Tibial nerve (tissue), 4 donors: ENCODE measurements around the gene ATRNL1. TPM values are rescaled to one million over a fixed set of nuclear protein-coding genes. Genes with fewer than 3 reads are reported as not detected.

ENCODE experiments used
- DNase-seq, 2 donors: peaks; one replicate each; pipeline ENCODE4 v3.0.0-alpha.2; 2019; ENCODE audit warnings: low spot score in 2 of 2
- H3K27ac ChIP-seq, 4 donors: fragments of 200-600 bp; sonication (generic) in 3 of 4; one replicate each; pipeline ENCODE4 v1.5.1; 2017 to 2019; ENCODE audit warnings: mild to moderate bottlenecking in 1 of 4
- H3K27me3 ChIP-seq, 2 donors: fragments of 200-600 bp; sonication (generic) in 1 of 2; one replicate each; pipeline versions ENCODE4 v1.5.1 to v1.6.0; 2017 to 2019
- H3K36me3 ChIP-seq, 3 donors: fragments of 200-600 bp; sonication (generic); one replicate each; pipeline ENCODE4 v1.5.1; 2018 to 2019
- H3K4me1 ChIP-seq, 4 donors: fragments of 200-600 bp; sonication (generic) in 3 of 4; one replicate each; pipeline ENCODE4 v1.5.1; 2017 to 2019
- H3K4me3 ChIP-seq, 4 donors: fragments of 200-600 bp; sonication (generic) in 3 of 4; one replicate each; pipeline ENCODE4 v1.5.1; 2017 to 2019; ENCODE audit warnings: mild to moderate bottlenecking in 1 of 4, moderate library complexity in 1 of 4
- H3K9me3 ChIP-seq, 4 donors: fragments of 200-600 bp; sonication (generic) in 3 of 4; one replicate each; pipeline ENCODE4 v1.5.1; 2017 to 2019
- EP300 ChIP-seq, 2 donors: sonication (generic); formaldehyde crosslinking; IDR thresholded peaks; one replicate each; pipeline ENCODE4 v1.6.1; 2017; ENCODE audit warnings: antibody characterized with exemption in 2 of 2, mild to moderate bottlenecking in 1 of 2
- POLR2A ChIP-seq, 2 donors: fragments of 450-650 bp; IDR thresholded peaks; one replicate each; pipeline ENCODE4 v1.6.1; 2017; ENCODE audit warnings: antibody characterized with exemption in 2 of 2, mild to moderate bottlenecking in 2 of 2, moderate library complexity in 2 of 2
- WGBS, 2 donors: methylation state at CpG; one replicate each; pipeline ENCODE4 v1.1.5; 2018; 5-methylcytosine and 5-hydroxymethylcytosine counted together
- total RNA-seq, 4 donors: library from RNA; depleted of rRNA; stranded (reverse); fragments of >200 nt; gene quantifications; one replicate each; pipeline ENCODE4 v1.1.0, GENCODE V29; 2016
- TF ChIP-seq, protein P1 (sequence below), 5 experiments: fragments of 200-600 bp in 3 of 5; fragments of 450-650 bp in 2 of 5; sonication (generic) in 3 of 5; IDR thresholded peaks; one replicate each; pipeline ENCODE4 v1.5.1; 2016 to 2019; ENCODE audit warnings: antibody characterized with exemption in 5 of 5, mild to moderate bottlenecking in 3 of 5, moderate library complexity in 2 of 5

ATRNL1 gene
- total RNA-seq, 4 donors from 2014 or later, result 1.0 to 5.4 (median 2.7) TPM

DNA sequence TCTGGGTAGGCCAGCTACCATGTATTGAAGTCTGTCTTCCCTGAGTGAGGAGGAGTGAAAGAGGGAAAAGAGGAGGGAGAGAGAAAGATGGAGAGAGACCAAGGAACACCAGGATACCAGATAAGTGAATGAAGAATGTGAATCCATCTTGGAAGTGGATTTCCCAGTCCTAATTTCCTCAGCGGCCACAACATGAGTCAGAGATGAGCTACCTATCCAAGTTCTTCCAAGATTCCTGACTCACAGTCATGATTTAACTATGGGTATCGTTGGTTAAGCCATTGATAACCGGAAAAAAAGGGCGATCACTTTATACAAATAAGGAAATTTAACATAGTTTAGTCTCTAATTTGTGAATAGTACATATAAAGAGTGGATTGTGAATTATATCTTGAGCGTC lies 561.8 kb downstream of the ATRNL1 start:
- no peak overlapping the region for H3K27ac ChIP-seq
- no peaks in the 10 kb centered on the region for H3K9me3 ChIP-seq
- H3K4me1 ChIP-seq, result no peaks in the 10 kb centered on the region
- no peaks in the 10 kb centered on the region for H3K27me3 ChIP-seq
- no peak overlapping the region for H3K4me3 ChIP-seq
- TF ChIP-seq POLR2A (IDR thresholded peaks at IDR 0.05) (no peak), EP300 (IDR thresholded peaks at IDR 0.05) (no peak)
- TF ChIP-seq, protein P1, sequence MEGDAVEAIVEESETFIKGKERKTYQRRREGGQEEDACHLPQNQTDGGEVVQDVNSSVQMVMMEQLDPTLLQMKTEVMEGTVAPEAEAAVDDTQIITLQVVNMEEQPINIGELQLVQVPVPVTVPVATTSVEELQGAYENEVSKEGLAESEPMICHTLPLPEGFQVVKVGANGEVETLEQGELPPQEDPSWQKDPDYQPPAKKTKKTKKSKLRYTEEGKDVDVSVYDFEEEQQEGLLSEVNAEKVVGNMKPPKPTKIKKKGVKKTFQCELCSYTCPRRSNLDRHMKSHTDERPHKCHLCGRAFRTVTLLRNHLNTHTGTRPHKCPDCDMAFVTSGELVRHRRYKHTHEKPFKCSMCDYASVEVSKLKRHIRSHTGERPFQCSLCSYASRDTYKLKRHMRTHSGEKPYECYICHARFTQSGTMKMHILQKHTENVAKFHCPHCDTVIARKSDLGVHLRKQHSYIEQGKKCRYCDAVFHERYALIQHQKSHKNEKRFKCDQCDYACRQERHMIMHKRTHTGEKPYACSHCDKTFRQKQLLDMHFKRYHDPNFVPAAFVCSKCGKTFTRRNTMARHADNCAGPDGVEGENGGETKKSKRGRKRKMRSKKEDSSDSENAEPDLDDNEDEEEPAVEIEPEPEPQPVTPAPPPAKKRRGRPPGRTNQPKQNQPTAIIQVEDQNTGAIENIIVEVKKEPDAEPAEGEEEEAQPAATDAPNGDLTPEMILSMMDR (IDR thresholded peaks at IDR 0.05), result no peak
- DNase-seq, result no peak
- WGBS, 2 donors, result 92 to 95% methylated on average over 5 of the region's 5 CpGs
- H3K36me3 ChIP-seq, result no peaks in the 10 kb centered on the region

DNA sequence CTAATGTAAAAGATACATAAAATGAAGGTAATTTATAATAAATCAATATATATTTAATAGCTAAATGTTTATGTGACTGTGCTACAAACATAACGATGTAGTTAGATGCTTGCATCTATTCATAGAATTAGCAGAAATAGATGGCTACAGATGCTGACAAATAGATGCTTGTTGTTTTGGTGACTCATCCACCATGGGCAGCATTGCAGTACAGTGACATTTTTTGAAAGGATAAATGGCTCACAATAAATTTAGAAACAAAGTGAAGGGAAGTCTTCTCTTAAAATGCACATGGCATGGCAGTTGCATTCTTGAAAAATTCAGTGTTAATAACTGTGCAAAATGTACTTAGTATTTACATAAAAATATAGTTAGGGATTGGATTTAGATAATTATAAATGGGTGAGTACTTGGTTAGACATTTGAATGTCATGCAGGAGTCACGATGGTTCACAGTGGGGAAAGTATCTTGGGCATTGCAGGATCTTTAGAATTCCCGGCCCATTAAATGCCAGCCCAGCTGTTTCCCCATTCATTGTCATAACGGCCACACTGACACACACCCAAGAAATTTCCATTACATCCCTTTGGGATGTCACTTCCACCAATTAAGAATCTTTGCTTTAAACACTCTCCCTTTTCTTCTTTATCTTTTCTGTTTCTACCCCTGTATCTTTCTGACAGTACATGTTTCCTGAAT lies 564.1 kb downstream of the ATRNL1 start:
- no peaks in the 10 kb centered on the region for H3K36me3 ChIP-seq
- no peaks in the 10 kb centered on the region for H3K27me3 ChIP-seq
- no peaks in the 10 kb centered on the region for H3K4me1 ChIP-seq
- no peak for TF ChIP-seq EP300 (IDR thresholded peaks at IDR 0.05)
- TF ChIP-seq POLR2A (IDR thresholded peaks at IDR 0.05), result no peak
- TF ChIP-seq, protein P1 (IDR thresholded peaks at IDR 0.05), result no peak
- no peaks in the 10 kb centered on the region for H3K9me3 ChIP-seq
- H3K27ac ChIP-seq, result no peak overlapping the region
- whole genome bisulfite sequencing, 2 donors, result 34 to 38% methylated on average over 4 of the region's 4 CpGs
- DNase-seq, result no peak
- H3K4me3 ChIP-seq, result no peak overlapping the region

DNA sequence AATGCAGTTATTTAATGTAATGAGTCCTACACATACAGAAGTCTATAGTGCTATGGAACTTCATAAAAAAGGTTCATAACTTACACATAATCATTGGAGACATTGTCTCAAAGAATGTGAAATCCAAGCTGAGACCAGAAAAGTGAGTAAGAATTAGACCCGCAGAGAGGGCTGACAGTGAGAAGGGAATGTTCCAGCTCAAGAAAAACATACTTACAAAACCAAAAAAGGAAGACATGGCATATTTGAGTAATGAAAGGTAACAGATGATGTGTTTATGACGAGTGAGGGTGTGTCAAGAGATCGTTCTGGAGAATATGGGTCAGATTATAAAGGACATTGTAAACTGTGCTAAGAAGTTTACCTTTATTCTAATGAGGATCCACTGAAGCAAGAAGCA lies 566.5 kb downstream of the ATRNL1 start:
- Histone ChIP-seq H3K27me3 (no peaks in the 10 kb centered on the region), H3K36me3 (no peaks in the 10 kb centered on the region), H3K4me3 (no peak overlapping the region), H3K9me3 (no peaks in the 10 kb centered on the region), H3K4me1 (no peaks in the 10 kb centered on the region), H3K27ac (no peak overlapping the region)
- 73 to 87% methylated on average over 3 of the region's 3 CpGs for WGBS, 2 donors
- no peak for DNase-seq
- TF ChIP-seq, protein P1 (IDR thresholded peaks at IDR 0.05), result no peak

DNA sequence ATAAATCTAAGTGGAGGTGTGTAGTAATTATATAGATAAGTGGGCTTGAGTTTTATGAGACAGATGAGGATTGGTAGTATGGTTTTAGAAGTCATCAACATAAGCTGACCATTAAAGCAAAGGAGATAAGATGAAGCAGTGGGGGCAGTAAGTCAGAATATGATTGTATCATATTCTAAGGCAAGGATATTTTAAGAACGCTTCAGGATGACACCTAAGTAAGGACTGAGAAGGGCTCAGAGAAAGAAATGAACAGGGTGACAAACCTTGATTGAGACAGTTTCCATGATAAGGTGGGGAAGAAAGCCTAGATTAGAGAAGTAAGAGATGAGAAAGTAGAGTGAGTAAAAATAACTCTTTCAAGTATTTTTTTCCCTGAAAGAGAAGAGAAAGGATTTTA lies 567.2 kb downstream of the ATRNL1 start:
- no peaks in the 10 kb centered on the region for H3K4me1 ChIP-seq
- TF ChIP-seq, protein P1 (IDR thresholded peaks at IDR 0.05), result no peak
- TF ChIP-seq EP300 (IDR thresholded peaks at IDR 0.05) (no peak), POLR2A (IDR thresholded peaks at IDR 0.05) (no peak)

DNA sequence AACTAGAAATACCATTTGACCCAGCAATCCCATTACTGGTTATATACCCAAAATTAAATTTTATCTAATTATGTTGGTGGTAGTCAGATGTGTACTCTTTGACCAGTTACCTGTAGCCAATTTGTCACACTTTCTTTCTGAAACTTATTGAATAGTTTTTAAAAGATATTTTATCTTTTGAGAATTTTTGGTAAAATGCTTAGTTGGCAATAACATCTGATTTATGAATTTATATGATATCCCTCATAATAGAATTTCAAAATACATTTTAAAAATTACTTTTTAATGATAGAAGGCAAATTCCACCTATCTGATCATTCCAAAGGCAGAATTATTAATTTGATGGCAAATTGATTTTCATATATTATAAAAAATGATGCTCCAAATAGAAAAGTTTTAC lies 569.3 kb downstream of the ATRNL1 start:
- no peak overlapping the region for H3K4me3 ChIP-seq
- TF ChIP-seq POLR2A (IDR thresholded peaks at IDR 0.05) (no peak), EP300 (IDR thresholded peaks at IDR 0.05) (no peak)
- TF ChIP-seq, protein P1 (IDR thresholded peaks at IDR 0.05), result no peak
- no peak for DNase-seq

More for the DNA sequence above, 567.2 kb downstream of the ATRNL1 start:
- Histone ChIP-seq H3K36me3 (no peaks in the 10 kb centered on the region), H3K27me3 (no peaks in the 10 kb centered on the region), H3K4me3 (no peak overlapping the region), H3K27ac (no peak overlapping the region), H3K9me3 (no peaks in the 10 kb centered on the region)
- 87 to 95% methylated on average over 1 of the region's 1 CpG for WGBS, 2 donors
- DNase-seq, result no peak

More for the DNA sequence above, 569.3 kb downstream of the ATRNL1 start:
- no peaks in the 10 kb centered on the region for H3K27me3 ChIP-seq
- H3K9me3 ChIP-seq, result no peaks in the 10 kb centered on the region
- no peaks in the 10 kb centered on the region for H3K36me3 ChIP-seq
- no peak overlapping the region for H3K27ac ChIP-seq
- no peaks in the 10 kb centered on the region for H3K4me1 ChIP-seq
